ENCODE data around the gene KCNJ6.

DNA sequence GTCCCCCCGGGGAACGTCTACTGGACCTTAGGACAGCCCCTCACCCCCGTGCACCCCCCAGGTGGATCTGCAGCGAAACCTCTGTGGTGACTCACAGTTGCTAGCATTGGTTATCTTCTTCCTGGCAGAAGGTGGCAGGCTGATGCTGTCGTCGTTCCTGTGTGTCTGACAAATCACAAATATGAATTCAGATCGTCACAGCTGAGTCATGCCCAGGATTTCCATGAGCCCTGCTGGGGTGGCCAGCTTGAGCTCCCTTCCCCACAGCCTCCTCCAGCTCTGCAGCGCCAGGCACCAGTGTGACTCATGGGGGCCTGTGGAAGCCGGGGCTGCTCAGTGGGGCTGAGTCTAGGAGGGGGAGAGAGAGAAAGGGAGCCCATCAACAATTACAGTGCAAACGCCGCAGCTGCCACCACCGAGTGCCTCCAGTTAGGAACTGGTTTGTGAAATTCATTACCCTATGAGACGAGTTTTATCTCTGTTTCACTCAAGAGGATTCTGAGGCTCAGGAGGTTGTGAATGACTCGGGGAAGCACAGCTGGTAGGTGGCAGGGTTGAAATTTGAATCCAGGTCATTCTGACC is 351.8 kb downstream of the KCNJ6 start:
- TF ChIP-seq TCF7L2 (IDR thresholded peaks at IDR 0.05; ENCODE audit: borderline replicate concordance, extremely low read depth, insufficient read depth, insufficient read length) (no peak), POLR2AphosphoS5 (IDR thresholded peaks at IDR 0.05; ENCODE audit: low read depth, low read length) (peak; percentile 58), YY1 (IDR thresholded peaks at IDR 0.05; ENCODE audit: extremely low read depth, insufficient replicate concordance, low read depth, low read length) (no peak), SIN3A (IDR thresholded peaks at IDR 0.05; ENCODE audit: low read depth) (no peak), RAD21 (IDR thresholded peaks at IDR 0.05; ENCODE audit: low read depth) (no peak), EZH2 (IDR thresholded peaks at IDR 0.05) (no peak), ZFX (IDR thresholded peaks at IDR 0.05) (no peak)
- TF ChIP-seq, protein P1, sequence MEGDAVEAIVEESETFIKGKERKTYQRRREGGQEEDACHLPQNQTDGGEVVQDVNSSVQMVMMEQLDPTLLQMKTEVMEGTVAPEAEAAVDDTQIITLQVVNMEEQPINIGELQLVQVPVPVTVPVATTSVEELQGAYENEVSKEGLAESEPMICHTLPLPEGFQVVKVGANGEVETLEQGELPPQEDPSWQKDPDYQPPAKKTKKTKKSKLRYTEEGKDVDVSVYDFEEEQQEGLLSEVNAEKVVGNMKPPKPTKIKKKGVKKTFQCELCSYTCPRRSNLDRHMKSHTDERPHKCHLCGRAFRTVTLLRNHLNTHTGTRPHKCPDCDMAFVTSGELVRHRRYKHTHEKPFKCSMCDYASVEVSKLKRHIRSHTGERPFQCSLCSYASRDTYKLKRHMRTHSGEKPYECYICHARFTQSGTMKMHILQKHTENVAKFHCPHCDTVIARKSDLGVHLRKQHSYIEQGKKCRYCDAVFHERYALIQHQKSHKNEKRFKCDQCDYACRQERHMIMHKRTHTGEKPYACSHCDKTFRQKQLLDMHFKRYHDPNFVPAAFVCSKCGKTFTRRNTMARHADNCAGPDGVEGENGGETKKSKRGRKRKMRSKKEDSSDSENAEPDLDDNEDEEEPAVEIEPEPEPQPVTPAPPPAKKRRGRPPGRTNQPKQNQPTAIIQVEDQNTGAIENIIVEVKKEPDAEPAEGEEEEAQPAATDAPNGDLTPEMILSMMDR (IDR thresholded peaks at IDR 0.05 in 2 of 3, conservative IDR thresholded peaks at IDR 0.05 in 1 of 3; ENCODE audit: borderline replicate concordance in 1 of 3, insufficient read depth in 1 of 3, low read depth in 2 of 3, low read length in 2 of 3): no peak
- TF ChIP-seq, protein P2, sequence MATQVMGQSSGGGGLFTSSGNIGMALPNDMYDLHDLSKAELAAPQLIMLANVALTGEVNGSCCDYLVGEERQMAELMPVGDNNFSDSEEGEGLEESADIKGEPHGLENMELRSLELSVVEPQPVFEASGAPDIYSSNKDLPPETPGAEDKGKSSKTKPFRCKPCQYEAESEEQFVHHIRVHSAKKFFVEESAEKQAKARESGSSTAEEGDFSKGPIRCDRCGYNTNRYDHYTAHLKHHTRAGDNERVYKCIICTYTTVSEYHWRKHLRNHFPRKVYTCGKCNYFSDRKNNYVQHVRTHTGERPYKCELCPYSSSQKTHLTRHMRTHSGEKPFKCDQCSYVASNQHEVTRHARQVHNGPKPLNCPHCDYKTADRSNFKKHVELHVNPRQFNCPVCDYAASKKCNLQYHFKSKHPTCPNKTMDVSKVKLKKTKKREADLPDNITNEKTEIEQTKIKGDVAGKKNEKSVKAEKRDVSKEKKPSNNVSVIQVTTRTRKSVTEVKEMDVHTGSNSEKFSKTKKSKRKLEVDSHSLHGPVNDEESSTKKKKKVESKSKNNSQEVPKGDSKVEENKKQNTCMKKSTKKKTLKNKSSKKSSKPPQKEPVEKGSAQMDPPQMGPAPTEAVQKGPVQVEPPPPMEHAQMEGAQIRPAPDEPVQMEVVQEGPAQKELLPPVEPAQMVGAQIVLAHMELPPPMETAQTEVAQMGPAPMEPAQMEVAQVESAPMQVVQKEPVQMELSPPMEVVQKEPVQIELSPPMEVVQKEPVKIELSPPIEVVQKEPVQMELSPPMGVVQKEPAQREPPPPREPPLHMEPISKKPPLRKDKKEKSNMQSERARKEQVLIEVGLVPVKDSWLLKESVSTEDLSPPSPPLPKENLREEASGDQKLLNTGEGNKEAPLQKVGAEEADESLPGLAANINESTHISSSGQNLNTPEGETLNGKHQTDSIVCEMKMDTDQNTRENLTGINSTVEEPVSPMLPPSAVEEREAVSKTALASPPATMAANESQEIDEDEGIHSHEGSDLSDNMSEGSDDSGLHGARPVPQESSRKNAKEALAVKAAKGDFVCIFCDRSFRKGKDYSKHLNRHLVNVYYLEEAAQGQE (IDR thresholded peaks at IDR 0.05; ENCODE audit: low read depth): no peak

Measured in HCT116 (cell line).